Esophagus muscularis mucosa (tissue), 4 donors: ENCODE results near the gene TRIM71.

ENCODE experiments used
- EP300 ChIP-seq: sonication (generic); formaldehyde crosslinking; IDR thresholded peaks from one replicate; pipeline ENCODE4 v1.6.1; 2017; ENCODE audit warnings: antibody characterized with exemption
- POLR2A ChIP-seq: fragments of 450-650 bp; IDR thresholded peaks from one replicate; pipeline ENCODE4 v1.6.1; 2017; ENCODE audit warnings: antibody characterized with exemption, moderate library complexity, mild to moderate bottlenecking, low read depth
- TF ChIP-seq, protein P1 (sequence below), 3 experiments: fragments of 200-600 bp in 2 of 3; fragments of 450-650 bp in 1 of 3; sonication (generic) in 2 of 3; IDR thresholded peaks; one replicate each; pipeline ENCODE4 v1.5.1; 2017 to 2019; ENCODE audit warnings: antibody characterized with exemption in 3 of 3, mild to moderate bottlenecking in 2 of 3, moderate library complexity in 1 of 3

DNA sequence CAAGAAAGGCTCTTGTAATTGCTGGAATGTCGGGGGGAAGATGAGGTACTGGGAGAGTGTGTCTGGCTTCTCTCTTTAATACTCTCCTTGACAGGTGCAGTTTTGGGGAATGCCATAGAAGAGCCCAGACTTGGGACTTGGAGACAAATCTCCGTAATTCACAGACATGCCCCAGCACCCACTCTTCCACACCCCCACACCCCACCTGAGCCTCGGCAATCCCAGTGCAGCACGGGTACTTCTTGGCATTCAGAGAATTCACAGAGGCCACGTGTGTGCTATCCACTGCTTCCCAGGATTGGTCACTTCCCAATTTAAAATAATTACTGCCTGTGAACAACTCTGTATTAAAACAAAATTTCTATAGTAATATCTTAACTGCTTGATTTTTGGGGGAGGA, 43.9 kb downstream of the TRIM71 start:
- TF ChIP-seq, protein P1, sequence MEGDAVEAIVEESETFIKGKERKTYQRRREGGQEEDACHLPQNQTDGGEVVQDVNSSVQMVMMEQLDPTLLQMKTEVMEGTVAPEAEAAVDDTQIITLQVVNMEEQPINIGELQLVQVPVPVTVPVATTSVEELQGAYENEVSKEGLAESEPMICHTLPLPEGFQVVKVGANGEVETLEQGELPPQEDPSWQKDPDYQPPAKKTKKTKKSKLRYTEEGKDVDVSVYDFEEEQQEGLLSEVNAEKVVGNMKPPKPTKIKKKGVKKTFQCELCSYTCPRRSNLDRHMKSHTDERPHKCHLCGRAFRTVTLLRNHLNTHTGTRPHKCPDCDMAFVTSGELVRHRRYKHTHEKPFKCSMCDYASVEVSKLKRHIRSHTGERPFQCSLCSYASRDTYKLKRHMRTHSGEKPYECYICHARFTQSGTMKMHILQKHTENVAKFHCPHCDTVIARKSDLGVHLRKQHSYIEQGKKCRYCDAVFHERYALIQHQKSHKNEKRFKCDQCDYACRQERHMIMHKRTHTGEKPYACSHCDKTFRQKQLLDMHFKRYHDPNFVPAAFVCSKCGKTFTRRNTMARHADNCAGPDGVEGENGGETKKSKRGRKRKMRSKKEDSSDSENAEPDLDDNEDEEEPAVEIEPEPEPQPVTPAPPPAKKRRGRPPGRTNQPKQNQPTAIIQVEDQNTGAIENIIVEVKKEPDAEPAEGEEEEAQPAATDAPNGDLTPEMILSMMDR (IDR thresholded peaks at IDR 0.05): no peak
- TF ChIP-seq EP300 (no peak), POLR2A (no peak)
